ENCODE measurements around the gene SAMD14.

Gene SAMD14

DNA sequence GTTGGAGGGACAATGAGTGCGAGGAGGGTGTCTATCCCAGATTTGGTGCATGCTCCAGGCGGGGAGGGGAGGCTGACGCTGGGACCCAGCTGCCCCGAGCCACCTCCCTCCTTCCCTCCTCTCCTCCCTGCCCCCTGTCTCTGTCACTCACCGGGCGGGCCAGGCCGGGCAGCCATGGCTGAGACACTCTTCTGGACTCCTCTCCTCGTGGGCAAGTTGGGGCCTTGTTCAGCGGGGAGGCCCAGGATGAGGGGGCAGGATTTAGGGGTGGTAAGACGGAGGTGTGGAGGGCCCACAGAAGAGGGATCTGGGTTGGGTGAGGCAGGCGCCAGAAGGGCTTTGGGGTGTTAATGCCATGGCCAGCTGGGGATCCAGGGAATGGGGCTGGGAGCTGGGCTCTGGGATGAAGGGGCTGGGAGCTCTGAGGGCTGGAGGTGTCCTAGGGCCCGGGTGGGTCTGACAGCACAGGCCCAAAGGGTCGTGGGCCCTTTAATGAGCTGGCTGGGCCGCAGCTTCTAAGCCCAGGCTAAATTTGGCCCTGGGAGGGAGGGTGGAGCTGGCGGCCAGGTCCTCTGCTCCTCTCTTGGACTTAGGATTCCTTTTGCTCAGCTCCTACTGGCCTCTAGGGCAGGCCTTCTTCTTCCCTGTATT is 36.0 kb upstream of the SAMD14 start, which contains the start of gene SGCA:
Gene SGCA, plus strand, starts transcription at position 139 of the 651 bp plus-strand sequence. Its CDS starts 36 bp downstream, at position 175.
- no peak within 1 kb of the TSS for H3K4me3 ChIP-seq
- peak within 1 kb of the TSS in 7 of 21 experiments; percentile 7 to 79 (median 44) for H3K27ac ChIP-seq

DNA sequence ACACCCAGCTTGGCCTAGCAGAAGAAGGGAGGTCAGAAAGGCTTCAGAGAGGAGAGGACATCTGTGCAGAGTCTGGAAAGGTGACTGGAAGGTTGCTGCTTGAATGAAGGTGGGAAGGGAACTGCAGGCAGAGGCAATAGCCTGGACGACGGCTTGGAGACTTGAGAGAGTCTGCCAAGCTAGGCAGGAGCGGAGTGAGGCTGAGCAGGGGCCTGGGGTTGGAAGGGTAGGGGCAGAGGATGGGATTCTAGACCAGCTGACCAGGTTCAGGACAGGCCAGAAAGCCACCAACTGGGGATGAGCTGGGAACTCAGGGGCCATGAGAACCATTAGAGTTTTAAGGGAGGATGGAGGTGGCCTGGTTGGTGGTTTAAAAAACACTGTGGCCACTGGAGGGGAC is 35.5 kb upstream of the SAMD14 start:
- Histone ChIP-seq H3K4me3 (no peak overlapping the region), H3K27ac (peak overlapping the region in 3 of 21 experiments; percentile 44 to 79 (median 66))

DNA sequence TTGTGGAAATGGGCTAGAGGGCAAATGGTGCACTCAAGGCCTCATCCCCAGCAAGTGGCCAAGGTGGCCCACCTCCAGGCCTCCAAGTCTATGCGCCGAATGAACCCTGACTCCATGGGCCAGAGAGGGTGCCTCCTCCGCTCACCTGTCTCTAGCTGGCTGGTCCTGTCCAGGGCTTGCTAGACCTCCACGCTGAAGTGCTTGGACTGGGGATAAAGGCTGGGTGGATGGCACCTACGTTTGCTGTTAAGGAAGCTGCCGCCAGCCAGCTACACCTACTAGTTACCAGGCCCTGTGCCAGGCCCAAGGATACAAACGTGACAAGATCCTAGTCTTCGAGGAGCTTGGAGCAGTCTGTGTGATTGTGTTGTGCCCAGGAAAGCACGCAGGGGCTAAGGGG is 35.1 kb upstream of the SAMD14 start:
- Histone ChIP-seq H3K27ac (no peak overlapping the region), H3K4me3 (no peak overlapping the region)

DNA sequence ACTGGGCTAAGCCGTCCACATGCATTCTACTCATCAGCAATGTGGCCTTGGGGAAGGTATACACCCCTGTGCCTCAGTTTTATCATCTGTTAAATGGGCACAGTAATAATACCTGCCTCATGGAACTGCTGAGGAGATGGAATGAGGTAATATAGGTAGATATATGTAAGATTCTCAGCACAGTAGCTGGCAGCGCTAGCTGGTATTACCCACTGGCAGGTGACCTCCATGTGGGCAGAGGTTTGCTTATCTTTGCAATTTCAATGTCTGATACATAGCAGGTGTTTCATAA is 34.7 kb upstream of the SAMD14 start:
- no peak overlapping the region for H3K27ac ChIP-seq
- H3K4me3 ChIP-seq, result no peak overlapping the region

DNA sequence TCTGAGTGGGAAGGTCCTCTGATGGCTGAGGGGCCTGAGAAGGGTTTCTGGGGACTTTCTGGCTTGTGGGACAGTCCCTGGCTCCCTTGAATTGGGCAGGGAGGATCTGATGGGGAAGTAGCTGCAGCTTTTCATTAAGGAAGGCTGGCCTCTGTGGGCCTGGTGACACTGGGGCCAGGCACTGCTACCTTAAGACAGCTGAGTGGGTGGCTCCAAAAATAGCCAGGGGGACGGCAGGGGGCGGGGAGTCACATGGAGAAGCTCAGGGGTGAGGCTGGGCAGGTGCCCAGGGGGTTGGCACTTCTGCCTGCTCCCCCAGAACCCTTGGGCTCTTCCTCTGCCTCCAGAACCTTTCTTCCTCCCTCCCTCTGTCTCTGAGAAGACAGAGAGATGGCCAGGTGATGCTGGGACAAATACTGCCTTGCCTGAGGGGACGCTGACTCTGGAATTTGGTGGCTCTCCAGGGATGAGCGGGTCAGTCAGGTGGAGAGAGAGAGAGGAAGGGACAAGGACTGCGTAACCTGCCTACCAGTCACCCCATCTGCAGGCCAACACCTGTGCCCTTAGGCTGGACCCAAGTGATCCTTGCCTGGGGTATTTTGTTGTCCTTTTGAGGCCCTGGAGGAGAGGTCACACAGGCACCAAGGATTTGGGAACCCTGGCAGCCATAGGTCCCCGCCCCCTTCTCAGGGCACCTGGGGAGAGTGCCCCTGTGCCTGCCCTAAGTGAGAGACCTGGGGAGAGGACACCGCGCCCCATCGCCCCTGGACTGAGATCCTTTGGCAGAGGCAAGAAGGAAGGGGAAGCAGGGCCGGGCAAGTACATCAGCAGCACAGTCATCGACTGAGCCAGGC is 34.1 kb upstream of the SAMD14 start:
- H3K27ac ChIP-seq, result no peak overlapping the region
- H3K4me3 ChIP-seq, result no peak overlapping the region

DNA sequence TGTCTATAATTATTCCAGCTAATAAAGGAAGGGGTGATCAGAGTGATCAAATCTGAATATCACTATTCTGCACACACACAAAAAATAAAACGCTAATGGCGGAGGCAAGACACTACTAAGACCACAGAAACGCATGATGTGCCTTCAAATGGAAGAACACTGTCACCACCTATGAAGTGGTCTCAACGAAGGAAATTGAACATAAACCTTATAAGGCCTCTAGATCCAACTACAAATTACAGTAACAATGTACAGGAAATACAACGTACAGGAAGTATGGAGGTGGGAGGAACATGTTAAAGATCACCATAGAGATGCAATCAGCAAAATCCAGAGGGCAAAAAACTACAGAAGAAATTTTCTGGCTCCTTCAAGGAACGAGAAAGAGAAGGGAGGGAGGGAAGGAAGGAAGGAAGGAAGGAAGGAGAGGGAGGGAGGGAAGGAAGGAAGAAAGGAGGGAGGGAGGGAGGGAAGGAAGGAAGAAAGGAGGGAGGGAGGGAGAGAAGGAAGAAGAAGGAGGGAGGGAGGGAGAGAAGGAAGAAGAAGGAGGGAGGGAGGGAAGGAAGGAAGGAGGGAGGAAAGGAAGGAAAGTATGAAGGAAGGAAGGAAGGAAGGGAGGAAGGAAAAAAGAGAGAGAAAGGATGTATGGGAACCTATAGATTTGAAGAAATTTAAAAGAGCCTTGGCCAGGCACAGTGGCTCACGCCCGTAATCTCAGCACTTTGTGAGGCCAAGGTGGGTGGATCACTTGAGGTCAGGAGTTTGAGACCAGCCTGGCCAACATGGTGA is 32.7 kb upstream of the SAMD14 start:
- Histone ChIP-seq H3K27ac (no peak overlapping the region), H3K4me3 (no peak overlapping the region)

DNA sequence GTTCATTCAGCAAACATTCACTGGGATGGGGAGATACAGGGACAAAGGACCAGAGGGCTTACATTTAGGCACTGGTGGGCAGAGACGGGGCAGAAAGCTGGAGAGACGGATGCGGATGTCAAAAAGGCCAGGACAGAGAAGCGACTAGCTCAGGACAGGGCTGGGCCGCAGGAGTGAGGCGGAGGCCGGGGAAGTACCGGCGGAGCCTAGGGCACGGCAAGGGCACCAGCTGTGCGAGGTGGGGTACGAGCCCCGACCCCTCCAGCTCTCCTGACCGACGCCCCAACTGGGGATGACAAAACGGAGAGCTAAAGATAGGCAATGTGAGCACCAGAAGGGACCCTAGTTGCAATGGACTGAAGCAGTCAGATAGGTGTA is 31.9 kb upstream of the SAMD14 start:
- peak overlapping the region in 1 of 21 experiments; percentile 39 for H3K27ac ChIP-seq
- peak overlapping the region in 3 of 7 experiments; percentile 45 to 51 (median 47) for H3K4me3 ChIP-seq

DNA sequence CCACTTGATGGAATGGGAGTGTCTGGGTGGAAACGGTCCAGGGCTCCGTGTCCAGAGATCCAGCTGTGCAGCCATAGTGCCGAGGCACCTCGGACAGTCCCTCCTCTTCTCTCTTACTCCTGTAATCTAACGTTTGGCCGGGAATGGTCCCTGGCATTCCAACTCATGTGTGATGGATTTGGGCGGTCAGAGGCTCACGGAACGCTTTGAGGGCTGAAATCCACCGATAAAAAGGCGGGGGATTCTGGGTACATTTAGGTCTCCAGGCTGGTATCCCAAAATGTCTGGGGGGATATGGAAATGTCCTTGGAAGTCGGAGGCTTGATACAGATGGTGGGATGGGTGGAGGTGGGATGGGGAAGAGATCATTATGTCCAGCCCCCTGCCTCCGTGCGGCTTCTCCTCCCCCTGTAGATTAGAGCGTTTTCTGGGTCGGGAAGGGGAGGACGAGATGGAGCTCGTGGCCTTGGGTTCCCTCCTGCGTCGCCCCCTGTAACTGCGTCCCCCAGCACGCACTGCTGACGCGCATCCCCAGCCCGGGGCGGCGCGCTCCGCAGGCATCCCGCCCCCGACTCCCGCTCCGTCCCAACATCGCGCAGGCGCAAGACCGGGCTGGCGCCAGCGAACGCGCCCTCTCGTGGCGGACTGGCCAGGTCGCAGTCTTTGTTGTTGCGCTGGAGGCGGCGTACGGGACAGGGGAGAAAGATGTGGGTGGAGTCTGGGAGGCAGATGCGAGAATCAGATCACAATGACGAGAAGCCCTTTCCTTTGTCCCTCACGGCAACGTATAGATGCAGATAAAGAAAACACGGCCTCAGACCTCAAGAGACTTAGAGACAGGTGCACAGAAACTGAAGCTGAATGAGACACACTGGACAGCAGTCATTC is 31.3 kb upstream of the SAMD14 start:
- Histone ChIP-seq H3K27ac (peak overlapping the region in 15 of 21 experiments; percentile 1 to 74 (median 46)), H3K4me3 (peak overlapping the region; percentile 36 to 51 (median 42))

DNA sequence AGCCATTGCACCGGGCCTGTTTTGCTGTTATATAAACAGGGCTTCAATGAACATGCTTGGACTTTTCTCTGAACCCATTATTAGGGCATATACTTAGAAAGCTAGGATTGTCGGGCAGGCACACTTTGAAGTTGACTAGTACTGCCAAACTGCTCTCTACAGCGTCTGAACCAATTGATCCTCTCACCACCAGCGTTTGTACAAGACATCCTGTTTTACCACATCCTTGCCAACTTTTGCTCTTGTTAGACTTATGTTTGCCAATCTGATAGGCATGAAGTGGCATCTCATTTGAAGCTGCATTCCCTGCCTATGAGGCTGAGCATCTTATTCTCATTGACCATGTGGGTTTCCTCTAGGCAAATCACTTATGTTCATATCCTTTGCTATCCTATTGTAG is 27.9 kb upstream of the SAMD14 start:
- Histone ChIP-seq H3K27ac (peak overlapping the region in 1 of 21 experiments; percentile 4), H3K4me3 (no peak overlapping the region)

DNA sequence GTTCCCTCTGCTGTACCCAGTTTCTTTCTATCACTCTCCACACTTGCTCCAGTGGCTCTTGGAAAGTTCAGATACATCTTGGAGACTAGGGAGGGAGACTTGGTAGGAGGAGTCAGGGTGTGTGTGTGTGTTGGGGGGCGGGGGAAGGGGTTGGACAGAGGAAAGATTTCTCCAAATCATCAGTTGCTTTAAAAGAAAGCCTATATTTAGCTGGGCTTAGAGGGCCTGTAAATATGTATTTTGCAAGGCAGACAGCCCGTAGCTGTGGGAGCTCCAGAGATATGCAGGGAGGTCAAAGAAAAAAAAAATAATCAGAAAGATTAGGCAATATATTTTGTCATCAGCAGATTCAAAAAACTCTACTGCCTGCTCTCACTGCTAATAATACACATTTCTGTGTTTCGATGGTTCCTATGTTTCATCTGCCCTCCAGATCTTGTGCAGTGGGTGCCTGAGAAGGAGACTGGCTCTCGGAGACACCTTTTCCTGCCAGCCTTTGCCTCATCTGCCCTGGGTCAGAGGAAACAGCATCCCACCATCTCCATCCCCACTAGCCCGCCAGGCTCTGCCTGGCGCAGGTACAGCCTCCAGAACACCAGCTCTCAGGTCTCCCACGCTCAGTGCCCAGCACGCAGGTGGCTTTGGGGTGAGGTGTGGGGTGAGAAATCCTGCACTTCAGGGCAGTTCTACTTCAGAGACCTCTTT is 25.3 kb upstream of the SAMD14 start:
- H3K27ac ChIP-seq, result peak overlapping the region in 14 of 21 experiments; percentile 0 to 94 (median 48)

DNA sequence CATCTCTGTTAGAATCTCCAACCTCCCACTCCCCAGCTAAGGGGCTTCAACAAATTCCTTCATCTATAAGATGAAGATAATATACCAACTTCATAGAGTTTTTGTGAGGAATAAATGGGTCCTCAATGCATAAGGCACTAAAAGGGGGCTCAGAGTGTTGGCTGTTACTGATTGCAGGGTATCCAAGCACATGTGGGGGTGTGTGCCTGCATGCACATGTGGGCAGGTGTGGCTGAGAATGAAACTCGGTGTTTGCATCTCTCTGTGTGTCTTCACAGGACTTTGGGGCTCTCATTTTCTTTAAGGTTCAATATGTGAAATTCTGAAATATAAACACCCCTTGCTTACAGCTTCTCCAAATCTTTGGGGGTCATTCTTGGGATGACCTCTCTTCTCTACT is 24.6 kb upstream of the SAMD14 start:
- Histone ChIP-seq H3K4me3 (no peak overlapping the region), H3K27ac (peak overlapping the region in 10 of 21 experiments; percentile 3 to 94 (median 53))

More for the DNA sequence above, 25.3 kb upstream of the SAMD14 start:
- H3K4me3 ChIP-seq, result no peak overlapping the region

DNA sequence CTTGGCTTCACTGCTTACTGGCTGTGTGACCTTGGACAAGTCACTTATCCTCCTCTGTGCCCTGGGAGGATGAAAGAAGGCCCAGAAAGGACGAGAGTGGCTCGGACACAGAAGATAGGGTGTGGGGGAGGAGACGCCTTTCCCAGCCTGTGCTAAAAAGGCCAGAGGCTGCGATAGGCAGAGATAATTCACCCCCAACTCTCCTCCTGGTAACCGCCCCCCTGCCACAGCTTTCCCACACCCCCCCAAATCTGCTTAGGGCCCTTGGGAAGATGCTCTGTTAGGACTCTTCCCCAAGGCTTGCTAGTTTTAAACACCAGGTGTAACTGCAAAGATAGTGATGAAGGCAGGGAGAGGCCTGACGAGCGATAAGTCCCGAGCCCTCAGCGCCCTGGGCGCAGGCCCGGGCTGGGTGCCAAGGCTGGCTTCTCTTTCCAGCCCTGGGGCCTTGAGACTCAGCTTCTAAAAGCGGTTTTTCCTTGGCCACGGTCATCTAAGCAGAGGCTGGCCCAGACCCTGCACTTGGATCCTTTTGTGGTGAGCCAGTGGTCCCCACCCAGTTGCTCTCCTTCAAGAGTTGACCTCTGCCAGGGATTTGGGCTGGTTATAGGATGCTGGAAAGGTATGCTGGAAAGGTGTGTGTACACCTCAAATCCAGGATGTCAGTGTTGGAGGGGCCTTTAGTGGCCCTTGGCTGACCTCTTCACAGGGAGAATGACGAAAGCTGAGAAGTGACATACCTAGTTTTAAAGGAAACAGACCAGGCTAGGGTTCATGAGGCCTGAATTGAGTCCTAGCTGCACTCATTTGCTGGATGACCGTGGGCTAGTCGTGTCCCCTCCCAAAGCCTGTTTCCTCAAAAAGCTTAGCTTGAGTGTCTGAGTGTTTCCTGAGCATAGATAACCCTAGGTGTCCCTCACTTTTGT is 24.0 kb upstream of the SAMD14 start:
- Histone ChIP-seq H3K4me3 (no peak overlapping the region), H3K27ac (peak overlapping the region in 14 of 21 experiments; percentile 17 to 97 (median 53))

DNA sequence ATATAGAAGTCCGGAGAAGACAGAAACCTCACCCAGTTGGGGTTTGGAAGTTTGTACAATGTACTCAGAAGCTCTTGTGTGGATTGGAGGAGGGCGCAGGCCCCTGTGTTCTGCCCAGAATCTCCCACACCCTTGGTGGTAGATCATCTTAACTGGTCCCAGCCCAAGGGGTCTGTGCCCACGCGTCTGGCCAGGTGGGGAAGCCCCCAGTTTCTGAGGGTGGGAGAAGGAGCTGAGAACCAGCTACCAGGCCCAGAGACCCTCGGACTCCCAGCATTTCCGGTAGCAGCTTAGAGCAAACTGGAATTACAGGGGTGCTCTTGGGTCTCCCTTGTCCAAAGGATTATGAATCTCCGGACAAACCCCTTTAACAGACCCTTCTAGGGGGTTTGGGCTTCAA is 22.8 kb upstream of the SAMD14 start:
- H3K27ac ChIP-seq, result peak overlapping the region in 19 of 21 experiments; percentile 56 to 99 (median 93)
- peak overlapping the region in 1 of 7 experiments; percentile 92 for H3K4me3 ChIP-seq

DNA sequence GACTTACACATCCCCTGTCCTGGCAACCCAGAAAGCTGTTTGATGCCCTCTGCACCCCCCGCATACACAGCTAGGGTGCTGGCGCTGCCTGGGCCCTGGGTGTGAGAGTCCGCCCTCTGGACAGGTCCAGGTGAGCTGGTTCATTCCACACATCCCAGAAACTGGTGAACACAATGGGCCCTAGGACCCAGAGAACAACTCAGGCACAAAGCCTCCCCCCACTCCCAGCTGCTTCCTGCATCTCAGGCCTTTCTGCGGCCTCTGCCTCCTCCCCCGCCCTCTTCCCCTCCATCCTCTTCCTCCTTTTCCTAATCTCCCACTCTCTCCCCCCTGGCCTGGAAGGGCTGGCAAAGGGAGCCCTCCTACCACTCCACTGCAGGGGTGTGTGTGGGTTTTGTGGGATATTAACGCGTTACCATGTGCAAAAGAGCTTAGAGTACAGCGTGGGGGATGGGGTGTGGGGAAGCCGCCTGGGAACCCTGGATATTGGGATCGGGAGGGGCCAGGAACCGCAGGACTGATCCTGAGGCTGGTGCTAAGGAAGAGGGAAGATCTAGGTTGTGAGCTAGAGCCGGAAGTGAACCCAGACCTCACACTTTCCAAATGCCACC is 22.1 kb upstream of the SAMD14 start:
- peak overlapping the region; percentile 68 to 92 (median 85) for H3K4me3 ChIP-seq
- peak overlapping the region; percentile 48 to 99 (median 93) for H3K27ac ChIP-seq

DNA sequence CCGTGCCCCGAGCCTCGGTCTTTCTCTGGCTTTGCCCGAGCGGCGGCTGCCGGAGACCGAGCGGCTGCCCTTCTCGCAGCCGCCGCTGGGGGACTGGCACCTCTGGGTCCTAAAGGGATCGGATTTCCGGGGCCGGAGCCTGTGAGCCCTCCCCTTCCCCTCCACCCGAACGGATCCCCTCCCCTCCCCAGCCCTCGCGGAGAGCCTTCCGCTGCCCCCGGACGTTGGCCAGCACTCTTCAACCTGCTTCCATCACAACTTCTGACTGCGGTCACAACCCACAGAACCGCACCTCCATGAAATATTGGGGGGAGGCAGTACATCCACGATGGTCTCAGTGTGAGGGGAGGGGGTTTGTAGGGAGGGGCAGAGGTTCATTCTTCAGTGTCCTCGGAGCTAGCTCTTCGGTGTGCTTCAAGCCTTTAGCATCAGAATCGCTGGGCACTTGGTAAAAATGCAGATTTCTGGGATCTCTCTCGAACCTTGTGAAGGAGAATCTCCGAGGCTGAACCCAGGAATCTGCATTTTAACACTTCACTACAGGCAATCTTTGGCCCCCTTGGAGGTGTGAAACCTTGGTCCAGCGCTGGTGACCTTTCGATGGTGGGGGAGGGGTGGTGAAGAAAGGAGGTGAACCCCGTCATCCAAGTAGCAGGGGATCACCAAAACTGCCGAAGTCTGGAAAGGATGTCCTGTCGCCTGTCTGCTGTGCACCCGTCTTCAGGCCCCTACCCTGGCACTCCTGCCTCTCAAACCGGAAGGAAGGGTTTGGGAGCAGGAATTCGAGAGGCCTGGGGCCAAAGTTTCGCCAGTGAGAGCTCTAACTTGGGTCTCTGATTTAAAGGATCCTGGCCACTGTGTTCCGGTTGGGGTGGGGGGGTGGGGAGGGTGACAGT is 21.3 kb upstream of the SAMD14 start:
- peak overlapping the region; percentile 48 to 99 (median 93) for H3K27ac ChIP-seq
- H3K4me3 ChIP-seq, result peak overlapping the region; percentile 68 to 92 (median 85)
